GM19238 (cell line): ENCODE measurements around the gene TRANK1.
"Not testable (repeated sequence)": the region's sequence is repeated elsewhere in the genome, so short reads cannot be mapped to it uniquely, and the experiment has no call there.

Source experiments
- DNase-seq: peaks from one replicate; pipeline ENCODE4 v3.0.0; 2011; ENCODE audit warnings: low spot score; ENCODE audit not compliant: insufficient read length

The TRANK1 gene

GRCh38 chr3:36893137-36893557 lies 51.7 kb downstream of the TRANK1 start:
- no peak for DNase-seq

GRCh38 chr3:36892457-36893136 lies 52.3 kb downstream of the TRANK1 start:
- no peak for DNase-seq

GRCh38 chr3:36891701-36892160 lies 53.1 kb downstream of the TRANK1 start:
- DNase-seq: no peak

- not testable (repeated sequence) for DNase-seq
These were observed 53.8 kb downstream of the TRANK1 start for GRCh38 chr3:36891097-36891496.

GRCh38 chr3:36890261-36890660 lies 54.6 kb downstream of the TRANK1 start:
- no peak for DNase-seq

- DNase-seq: no peak
These were observed 63.1 kb downstream of the TRANK1 start for GRCh38 chr3:36881735-36882134.

GRCh38 chr3:36879842-36880241 lies 65.0 kb downstream of the TRANK1 start:
- not testable (repeated sequence) for DNase-seq

- no peak for DNase-seq
These were observed 66.7 kb downstream of the TRANK1 start for GRCh38 chr3:36877930-36878685.

GRCh38 chr3:36876181-36876936 lies 68.5 kb downstream of the TRANK1 start:
- peak; percentile 58 for DNase-seq

GRCh38 chr3:36875397-36875796 lies 69.5 kb downstream of the TRANK1 start:
- DNase-seq: no peak

GRCh38 chr3:36874424-36874823 lies 70.4 kb downstream of the TRANK1 start:
- DNase-seq: no peak

- DNase-seq: no peak
These were observed 73.3 kb downstream of the TRANK1 start for GRCh38 chr3:36871379-36872126.

- DNase-seq: peak; percentile 38
These were observed 76.0 kb downstream of the TRANK1 start for GRCh38 chr3:36868614-36869436.

GRCh38 chr3:36867810-36868209 lies 77.0 kb downstream of the TRANK1 start:
- no peak for DNase-seq

- no peak for DNase-seq
These were observed 78.5 kb downstream of the TRANK1 start for GRCh38 chr3:36866368-36866767.

GRCh38 chr3:36864180-36865053 lies 80.4 kb downstream of the TRANK1 start:
- no peak for DNase-seq

- DNase-seq: no peak
These were observed 82.6 kb downstream of the TRANK1 start for GRCh38 chr3:36862076-36862755.

- no peak for DNase-seq
These were observed 85.4 kb downstream of the TRANK1 start for GRCh38 chr3:36859494-36859893.

- DNase-seq: no peak
These were observed 92.8 kb downstream of the TRANK1 start for GRCh38 chr3:36852071-36852470.
